HG03432 (cell line): ENCODE measurements around the gene STEAP3.

ENCODE experiments used
- ATAC-seq: cut with Tn5 transposase; IDR thresholded peaks from one replicate; pipeline ENCODE4 v1.9.1; 2021; ENCODE audit warnings: mild to moderate bottlenecking, moderate library complexity; ENCODE audit not compliant: unreplicated experiment

Gene STEAP3

DNA sequence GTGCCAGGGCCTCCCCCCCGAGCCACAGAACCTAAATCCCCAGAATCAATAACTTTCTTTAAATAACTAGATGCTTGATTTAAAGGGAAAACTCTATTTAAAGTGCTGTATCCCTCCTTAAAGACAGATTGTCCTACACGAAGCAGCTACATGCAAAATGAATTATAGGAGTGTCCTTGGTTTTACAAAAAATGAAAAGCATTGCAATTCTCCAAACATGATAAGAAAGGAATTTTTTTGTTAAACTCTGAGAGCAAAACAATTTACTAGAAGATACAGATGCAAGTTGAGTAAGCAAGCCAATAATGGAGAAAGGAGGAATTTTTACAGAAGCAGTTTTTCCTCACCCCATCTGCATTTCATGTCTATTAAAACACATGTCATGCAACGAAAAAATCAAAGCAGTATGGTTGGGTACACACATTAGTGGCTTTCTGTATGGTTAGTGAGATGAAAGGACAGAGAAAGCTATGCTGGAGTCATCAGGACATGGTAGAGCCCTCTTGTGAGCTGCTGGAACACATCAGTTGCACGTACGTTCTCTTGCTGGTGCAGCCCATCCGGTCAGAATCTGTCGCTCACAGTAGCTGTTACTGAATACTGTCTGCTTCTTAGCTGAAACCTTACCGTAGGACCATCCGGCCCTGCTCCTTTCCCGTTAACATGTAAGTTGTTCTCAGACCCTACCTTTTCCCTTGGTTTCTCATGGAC is 25.9 kb upstream of the STEAP3 start:
- no peak for ATAC-seq

DNA sequence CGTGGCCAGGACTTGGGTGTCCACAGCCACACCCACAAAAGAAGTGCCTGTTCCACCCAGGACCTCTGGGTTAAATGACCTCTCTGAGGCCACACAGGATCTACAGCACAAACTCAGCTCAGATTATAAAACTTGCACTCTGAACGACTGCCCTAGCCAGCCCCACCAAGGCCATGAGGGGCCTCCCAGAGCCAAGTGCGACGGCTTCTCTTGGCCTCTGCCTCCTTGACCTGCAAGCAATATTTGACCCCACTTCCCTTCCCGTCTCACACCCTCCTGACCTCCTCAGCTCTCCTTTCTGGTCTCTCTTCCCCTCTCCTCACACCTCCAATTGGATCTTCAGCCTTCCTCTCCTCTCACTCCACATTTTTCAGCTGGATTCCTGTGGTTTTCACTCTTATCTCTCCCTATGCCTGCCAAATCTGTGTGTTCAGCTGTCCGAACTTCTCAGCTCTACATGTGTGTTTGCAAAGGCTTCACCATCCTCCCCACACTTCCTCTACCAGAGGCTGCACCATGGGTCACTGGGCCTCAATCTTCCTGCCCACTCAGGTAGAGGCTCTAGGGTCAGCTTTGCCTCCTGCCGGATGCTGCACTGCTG is 25.3 kb upstream of the STEAP3 start:
- ATAC-seq: no peak

DNA sequence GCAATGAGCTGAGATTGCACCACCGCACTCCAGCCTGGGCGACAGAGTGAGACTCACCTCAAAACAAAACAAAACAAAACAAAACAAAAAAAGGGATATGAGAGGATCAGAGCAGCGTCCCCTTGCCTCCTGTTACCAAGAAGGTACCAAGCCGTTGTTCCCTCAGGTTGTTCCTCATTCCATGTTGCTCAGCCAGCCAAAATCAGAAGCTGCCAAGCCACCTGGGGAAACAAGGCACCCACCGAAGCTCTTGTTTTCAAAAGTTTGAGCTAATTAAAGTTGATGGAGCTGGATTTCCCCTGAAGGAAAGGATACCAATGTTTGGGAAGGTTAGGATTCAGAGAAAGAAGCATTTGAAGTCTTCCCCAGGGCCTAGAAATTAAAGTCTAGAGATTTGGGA is 21.8 kb upstream of the STEAP3 start:
- no peak for ATAC-seq

DNA sequence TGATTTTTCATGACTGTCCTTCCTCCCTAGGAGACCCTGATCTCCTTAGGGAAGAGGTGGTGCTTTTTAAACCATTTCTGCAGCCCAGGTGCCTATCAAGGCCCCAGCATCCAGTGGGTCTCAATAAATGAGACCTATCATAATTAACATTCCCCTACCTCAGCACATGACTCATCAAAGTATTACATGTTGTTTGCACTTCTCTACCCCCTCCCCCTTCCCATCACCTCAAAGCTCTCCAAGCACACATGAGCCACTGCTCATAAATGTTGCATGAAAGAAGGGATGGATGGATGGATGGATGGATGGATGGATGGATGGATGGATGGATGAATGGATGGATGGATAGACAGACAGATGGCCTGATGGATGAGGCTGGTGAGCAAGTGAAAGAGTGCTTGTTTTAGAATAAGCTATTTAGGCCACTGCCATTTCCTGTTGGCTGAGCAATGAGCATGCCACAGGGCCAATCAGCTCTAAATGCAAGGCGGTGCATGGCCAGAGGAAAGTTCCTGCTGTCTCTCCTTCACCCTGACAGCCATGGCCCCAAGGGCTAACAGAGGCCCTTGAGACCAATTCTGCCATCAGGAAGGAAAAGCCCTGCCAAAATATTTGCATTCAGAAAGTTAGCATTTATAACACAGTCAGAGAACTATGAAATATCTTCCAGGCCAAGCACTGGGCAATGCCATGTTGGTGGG is 20.9 kb upstream of the STEAP3 start:
- ATAC-seq: no peak

DNA sequence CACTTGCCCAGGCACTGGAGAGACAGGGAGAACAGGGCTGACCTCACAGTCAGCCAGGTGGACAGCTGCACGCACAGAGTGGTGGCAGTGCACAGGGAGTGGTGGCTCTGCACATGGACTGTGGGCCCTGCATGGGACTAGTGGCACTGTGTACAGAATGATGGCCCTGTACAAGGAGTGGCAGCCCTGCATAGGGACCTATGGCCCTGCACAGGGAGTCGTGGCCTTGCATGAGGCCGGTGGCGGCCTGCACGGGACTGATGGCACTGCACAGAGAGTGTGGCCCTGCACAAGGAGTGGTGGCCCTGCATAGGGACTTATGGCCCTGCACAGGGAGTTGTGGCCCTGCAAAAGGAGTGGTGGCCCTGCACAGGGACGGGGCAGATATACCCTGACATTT is 19.1 kb upstream of the STEAP3 start:
- ATAC-seq: no peak

DNA sequence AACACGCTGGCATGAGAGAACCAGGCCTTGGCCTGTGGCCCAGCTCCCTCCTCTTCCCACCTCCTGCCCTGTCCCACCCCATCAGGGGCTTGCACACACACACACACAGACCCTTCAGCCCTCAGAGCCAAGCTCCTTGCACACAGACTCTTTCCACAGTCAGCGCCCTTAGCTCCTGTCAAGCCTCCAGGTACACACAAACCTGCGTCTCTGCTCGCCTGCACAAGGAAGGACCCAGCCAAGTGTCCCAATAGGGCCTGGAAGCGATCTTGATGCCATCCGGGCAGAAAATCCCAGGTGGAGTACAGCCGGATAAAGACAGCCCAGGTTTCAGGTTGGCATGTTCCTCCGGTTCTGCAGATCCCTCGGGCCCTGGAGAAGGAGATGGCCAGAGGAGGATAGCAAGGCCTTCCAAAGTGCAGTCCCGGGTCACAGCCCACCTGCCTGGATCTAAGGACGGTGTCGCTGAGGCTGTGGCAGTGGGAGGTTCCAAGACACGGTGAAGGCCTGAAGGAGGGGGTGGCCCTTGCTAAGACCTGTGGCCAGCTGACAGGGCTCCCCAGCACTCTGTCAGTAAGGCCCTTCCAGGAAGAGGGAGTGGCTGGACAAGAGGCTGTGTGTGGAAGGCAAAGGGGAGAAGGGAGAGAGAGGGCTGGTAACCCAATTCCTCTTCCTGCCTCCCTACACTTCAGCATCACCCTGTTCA is 18.5 kb upstream of the STEAP3 start:
- no peak for ATAC-seq

DNA sequence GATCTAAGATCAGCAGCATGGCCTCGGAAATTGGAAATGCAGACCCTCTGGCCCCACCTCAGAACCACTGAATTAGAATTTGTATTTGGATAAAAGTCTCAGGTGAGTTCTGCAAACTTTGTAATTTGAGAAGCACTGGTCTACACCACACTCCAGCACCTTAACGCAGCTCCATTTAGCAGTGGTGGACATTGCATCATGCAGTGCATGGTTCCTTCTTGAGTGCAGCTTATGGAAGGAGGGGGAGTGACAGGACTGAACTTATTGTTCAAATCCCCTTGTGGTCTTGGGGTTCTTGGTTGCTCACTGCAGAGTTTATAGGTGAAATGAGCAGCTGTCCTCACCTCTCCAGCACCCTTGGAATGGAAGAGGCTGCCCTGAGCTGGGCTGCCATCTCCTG is 17.4 kb upstream of the STEAP3 start:
- ATAC-seq: no peak

DNA sequence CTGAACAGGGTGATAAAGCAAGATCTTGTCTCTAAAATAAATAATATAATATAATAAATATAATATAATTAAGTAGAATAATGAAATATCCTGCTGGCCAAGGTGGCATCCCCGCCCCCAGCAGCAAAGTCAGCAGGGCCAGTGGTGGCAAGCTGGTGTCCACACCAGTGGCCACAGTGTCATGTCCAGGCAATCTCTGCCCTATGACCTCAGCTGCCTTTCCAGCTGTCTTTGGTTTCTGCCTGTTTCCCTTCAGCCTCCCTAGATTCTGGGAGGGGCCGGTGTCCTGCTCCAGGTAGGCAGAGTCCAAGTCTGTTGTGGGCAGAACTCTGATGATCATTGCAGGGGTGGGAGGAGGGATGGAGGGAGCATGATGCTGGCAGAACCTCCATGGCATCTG is 16.2 kb upstream of the STEAP3 start:
- ATAC-seq: no peak

DNA sequence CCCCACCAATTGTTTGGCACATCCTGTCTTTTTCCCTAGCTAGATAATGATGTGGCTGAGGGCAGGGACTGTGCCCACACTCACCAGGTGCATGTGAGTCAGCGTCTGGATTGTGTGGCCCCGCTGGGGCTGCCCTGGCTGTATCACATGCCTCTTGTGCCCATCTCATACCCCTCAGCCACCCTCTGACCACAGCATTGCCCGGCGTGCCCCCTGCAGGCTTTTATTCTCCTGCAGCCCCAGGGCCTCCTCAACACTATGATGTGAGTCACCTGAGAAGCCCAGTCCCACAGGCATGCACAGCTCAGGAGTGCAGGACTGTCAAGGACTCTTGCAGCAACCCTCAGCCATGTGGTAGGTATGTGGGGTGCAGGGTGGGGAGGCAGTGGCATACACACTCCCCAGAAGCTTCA is 14.8 kb upstream of the STEAP3 start:
- ATAC-seq: no peak

DNA sequence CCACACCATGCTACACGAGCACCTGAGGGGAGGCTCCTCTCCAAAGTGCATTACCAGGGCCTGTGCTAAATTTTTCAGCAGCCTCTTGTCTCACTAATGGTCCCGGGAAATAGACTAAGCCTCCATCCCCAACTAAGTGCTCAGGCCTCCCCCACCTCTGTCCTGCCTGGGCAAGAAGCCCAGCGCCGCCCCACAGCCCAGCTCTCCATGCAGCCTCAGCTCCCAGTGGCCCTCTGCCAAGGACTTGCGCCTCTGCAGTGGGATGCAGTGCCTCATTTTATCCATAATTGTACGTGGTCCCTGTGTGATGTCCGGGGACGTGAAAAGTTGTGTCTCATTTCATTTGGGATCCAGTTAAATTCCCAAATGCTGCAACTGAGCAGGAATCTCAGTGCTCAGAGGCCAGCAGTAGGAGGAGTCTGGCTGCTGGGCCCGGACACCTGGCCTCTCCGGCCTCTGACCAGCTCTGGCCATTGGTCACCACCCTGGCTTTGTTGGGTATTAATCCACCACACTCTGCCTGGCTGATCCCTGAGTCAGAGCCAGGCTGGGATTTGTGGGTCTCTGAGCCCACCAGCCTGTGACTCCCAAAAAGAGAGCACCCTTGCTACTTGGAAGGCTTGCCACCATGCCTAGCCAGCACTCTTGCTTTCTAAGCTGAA is 11.4 kb upstream of the STEAP3 start:
- ATAC-seq: no peak

DNA sequence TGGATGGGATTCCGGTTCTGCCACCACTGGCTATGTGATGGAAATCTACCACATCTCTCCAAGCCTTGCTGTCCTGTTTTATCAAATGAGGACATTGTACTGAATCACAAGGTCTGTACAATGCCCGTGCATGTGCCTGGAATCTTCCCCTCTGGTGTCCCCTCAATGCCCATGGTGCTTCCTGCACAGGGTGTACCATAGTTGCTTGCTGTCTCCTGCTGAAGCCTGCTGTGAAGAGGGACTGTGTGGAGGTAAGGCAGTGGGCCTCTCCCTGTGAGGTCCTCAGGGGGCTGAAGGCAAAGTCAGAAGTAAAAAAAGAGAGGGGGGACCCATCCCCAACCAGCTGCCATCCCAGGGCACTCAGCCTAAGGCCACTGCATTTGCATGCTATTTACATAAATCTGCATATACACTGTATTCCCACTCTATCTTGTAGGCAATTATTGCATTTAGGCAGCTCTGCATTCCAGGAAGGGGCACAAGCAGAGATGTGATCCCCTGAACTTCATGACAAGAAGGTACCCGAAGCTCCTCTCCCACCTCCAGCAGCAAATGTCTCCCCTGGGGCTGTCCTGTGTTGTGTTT is 9.1 kb upstream of the STEAP3 start:
- ATAC-seq: no peak

DNA sequence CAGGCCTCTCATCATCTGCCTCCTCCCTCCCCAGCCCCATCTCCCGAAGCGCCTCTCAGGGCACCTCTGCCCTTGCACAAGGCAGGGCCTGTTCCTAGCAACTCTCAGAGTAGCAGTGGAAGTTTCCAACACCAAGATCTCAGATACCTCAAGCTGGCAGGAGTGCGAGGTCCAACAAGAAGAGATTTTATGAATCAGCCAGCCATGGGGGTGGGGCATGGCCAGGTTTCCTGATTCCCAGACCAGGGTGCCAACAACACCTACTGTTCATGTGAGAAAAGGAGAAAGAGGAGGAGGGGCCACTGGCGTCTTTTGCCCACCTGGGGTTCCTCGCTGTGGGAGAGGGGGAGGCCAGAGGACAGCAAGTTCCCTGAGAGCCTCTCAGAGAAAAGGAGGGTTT is 6.6 kb upstream of the STEAP3 start:
- no peak for ATAC-seq

DNA sequence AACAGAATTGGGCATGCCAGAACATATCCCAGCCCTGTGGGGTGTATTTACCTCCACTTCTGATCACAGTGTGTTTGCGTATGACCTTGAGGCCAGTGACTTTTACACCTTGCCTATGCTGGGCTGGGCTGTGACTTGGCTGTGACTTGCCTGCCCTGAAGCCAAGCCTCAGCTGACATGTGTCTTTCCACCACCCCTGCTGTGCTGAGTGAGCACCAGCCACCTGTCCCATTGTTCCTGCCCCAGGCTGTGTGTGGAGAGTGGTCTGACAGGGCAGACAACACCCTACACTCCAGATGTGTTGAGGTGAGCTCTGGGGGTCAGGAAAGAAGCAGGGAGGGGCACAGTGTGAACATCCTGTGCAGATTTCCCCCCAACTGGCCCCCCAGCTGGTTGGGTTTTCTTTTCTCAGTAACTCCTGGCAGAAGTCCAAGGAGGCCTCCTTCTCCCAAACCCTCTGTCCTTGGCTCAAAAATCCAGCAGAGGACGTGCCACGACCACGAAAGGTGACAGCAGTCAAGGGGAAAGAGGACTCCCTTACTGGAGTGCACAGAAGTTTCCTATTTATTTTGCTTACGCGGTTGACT is 5.1 kb upstream of the STEAP3 start:
- ATAC-seq: no peak

DNA sequence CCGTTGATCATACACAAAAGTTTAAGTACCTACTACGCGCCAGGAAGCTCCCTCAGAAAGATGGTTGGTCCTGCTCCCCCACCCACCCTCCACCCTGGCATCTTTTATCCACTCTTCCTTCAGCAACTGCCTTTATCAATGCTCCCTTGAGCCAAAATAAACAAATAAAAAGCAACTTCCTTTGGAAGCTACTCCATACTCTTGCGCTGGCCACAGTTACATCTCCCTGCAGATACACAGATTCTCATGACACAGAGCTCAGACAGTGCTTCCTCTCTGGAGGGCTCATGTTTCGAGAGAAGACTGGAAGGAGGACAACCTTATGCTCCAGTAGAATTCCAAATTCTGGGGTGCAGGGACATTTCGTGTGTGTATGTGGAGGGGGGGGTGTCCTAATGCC is 3.8 kb upstream of the STEAP3 start:
- ATAC-seq: no peak

DNA sequence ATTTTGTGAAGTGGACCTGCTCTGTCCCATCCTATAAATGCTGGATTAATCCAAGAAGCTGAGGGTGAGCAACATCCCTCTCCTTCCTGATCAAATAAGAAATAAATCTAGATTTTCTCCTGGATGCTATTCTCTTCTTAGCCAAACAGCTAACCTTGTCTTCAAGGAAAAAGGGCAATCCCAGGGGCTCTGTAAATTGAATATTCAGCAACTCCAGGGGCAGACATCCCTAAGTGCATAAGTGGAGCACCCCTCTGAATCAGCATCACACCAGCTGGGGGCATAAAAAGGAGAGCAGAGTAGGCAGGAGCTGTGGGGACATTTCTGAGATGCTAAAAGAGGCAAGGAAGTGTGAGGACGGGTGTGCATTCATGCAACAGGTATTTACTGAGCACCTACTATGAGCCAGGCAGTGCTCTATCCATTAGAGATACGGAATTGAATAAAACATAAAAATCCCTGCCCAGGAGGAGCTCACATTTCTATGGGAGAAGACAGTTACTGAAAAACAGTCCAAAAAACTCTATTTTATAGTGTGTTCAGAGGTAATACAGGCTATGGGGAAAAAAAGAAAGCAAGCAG is 2.8 kb upstream of the STEAP3 start:
- no peak for ATAC-seq

DNA sequence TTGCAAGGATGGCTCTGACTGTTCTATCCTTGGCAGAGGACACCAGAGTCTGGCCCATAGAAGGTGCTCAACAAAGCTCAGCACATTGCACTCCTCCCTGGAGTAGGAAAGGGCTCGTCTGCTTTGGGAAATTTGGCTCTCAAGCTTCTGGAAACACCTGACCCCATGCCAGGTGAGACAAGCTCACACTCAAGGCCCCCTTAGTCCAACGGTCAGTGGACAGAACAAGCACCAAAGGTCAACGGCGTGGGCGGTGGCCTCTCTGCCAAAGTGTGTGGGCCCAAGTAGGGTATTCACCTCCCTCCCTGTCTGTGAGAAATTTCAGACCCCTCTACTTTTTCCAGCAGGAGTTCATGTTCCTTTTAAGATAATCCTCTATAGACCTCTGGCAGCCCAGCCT is 2.0 kb upstream of the STEAP3 start:
- no peak for ATAC-seq

DNA sequence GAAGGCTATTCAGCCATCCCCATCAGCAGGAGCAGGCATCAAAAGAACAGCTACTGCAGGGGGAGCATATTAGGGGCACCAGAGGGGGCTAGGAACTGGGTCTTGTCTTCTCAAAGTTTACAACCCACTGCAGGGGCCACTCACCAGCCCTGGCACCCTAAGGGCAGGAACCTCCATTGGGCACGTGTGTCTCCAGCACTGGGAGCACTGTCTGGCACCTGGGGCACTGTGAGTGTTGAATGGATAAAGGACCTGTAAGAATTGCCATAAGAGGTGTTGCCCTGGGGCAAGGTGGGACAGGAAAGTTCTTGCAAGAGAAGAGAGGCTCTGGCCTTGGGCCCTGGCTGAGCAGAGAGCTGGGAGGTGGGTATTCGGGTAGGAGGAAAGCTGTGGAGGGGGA is 1.4 kb upstream of the STEAP3 start:
- ATAC-seq: no peak

DNA sequence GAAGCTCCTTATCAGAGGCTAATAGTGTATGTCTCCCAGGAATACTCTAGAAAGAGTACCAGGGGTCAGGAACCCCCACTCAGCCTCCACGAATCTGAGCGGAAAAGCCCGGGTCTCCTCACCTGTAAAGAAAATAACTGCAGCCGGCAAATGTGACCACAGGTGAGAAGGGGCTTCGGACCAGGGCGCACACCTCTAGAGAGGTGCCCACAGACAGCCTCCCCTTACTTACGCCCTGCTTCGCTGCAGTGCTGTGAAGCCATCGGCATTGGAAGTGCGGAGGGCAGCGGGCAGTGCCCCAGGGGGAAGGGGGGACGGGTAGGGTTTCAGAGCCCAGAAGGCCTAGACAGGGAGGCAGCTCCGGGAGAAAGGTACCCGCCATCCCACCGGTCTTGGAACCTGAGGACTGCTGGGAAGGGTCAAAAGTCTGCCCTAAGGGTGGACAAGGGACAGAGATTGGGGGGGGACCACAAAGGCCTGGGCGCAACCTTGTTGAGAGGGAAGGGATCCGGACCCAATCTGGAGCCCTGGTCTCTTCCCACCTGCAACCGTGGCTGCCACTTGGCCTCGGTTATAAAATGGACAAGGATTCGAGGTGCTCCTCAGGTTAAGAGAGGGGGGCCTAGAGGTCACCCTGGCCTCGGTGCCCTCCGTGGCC is 642 bp upstream of the STEAP3 start:
- no peak for ATAC-seq

DNA sequence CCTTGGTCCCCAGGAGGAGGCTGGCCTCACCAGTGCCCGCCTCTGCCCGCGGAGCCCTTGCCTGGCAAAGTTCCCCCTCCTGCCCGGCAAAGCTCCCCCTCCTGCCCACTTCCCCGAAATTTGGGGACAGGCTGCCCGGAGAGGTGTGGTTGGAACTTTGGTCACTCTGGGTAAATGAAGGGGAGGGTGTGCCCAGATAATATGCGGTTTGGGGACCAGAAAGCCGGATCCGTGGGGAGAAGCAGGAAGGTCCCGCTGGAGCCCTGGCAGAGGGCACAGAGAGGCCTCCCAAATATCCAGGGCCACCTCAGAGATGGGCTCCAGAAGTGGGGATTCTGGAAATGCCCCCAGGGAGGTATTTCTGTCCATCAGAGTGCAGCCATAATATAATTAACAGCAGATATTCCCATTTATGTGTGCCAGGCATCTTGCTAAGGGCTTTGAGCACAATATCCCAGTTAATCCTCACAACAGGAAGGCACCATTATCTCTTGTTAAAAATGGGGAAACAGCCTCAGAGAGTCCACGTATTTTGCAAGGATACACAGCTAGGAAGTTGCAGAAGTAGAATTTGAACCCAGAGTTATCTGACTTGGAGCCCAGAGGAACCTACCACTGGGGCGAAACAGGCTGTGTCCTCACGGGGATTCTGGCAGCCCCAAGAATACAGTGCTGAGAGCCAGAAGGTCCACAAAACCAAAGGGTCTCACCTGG is 914 bp downstream of the STEAP3 start:
- ATAC-seq: no peak
